ENCODE results near the gene CHD5.

Gene CHD5

DNA sequence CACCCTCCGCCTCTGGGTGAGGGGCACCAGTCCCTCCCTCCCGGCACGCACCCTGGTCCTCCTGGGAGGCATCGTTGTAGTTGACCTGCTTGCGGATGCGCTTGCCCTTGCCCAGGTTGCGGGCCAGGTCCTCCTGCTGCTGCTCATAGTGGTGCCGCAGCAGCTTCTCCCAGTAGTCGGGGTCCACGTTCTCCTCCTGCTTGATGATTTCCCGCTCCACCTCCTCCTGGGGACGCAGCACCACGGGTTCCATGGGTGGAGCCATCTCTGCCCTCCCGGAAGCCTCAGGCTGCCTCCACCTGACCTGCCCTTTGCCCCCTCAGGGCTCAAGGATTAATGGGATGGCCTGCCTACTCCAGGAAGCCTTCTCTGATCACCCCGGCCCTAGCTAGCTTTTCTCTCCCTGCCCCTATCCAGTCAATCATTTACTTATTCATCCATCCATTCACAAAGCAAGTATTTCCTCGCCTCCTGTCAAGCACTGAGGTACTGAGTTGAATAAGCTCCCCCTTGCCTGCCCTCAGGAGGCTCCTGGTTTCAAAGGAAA is 53.5 kb downstream of the CHD5 start:
- TF ChIP-seq, protein P1, sequence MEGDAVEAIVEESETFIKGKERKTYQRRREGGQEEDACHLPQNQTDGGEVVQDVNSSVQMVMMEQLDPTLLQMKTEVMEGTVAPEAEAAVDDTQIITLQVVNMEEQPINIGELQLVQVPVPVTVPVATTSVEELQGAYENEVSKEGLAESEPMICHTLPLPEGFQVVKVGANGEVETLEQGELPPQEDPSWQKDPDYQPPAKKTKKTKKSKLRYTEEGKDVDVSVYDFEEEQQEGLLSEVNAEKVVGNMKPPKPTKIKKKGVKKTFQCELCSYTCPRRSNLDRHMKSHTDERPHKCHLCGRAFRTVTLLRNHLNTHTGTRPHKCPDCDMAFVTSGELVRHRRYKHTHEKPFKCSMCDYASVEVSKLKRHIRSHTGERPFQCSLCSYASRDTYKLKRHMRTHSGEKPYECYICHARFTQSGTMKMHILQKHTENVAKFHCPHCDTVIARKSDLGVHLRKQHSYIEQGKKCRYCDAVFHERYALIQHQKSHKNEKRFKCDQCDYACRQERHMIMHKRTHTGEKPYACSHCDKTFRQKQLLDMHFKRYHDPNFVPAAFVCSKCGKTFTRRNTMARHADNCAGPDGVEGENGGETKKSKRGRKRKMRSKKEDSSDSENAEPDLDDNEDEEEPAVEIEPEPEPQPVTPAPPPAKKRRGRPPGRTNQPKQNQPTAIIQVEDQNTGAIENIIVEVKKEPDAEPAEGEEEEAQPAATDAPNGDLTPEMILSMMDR (IDR thresholded peaks at IDR 0.05) = no peak
- Histone ChIP-seq H3K36me3 (no peaks in the 10 kb centered on the region), H3K4me3 (ENCODE audit: low read depth in 1 of 2, low read length in 1 of 2) (no peak overlapping the region), H3K27me3 (peaks cover 30% of the 10 kb centered on the region), H3K27ac (no peak overlapping the region), H3K4me1 (ENCODE audit: control insufficient read depth in 1 of 2, insufficient read depth in 1 of 2, low read depth in 1 of 2, low read length in 1 of 2) (peaks cover 0 to 3% of the 10 kb centered on the region in 2 experiments), H3K9me3 (no peaks in the 10 kb centered on the region)

DNA sequence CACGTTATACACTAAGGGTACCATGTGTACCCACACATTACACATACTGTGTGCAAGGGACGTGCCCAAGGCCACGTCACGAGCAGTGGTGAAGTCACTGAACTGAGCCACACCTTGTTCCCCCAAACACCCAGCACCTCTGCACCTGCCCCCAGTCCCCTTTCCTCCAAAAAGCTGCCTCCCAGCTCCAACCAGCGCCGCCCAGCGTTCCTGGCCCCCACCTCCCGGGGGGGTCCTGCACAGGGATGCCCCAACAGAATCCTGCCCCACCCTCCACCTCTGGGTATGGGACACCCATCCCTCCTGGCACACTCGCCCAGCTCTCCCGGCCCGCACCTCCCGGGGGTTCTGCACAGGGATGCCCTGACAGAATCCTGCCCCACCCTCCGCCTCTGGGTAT is 54.1 kb downstream of the CHD5 start:
- H3K9me3 ChIP-seq = no peaks in the 10 kb centered on the region
- peaks cover 30% of the 10 kb centered on the region for H3K27me3 ChIP-seq
- H3K36me3 ChIP-seq = no peaks in the 10 kb centered on the region
- TF ChIP-seq, protein P1 (IDR thresholded peaks at IDR 0.05) = no peak
- H3K27ac ChIP-seq = no peak overlapping the region
- no peak overlapping the region for H3K4me3 ChIP-seq (ENCODE audit: low read depth in 1 of 2, low read length in 1 of 2)
- peaks cover 0 to 3% of the 10 kb centered on the region in 2 experiments for H3K4me1 ChIP-seq (ENCODE audit: control insufficient read depth in 1 of 2, insufficient read depth in 1 of 2, low read depth in 1 of 2, low read length in 1 of 2)

DNA sequence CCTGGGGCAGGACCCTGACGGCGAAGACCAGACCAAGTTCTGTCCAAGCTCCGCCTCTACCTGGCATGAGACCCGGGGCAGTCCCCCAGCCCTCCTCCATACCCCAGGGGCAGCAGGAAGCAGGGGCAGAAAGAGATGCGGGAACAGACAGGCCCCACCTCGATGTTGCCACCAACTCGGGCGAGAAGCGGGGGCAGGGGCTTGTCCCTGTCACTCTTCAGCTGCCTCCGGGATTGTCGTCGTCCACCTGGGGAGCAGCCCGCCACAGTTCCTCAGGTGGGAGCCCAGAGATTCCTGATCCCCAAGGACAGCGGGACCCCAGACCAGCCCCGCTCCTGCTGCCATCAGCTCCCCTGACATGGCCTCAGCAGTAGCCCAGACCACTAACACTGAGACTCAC is 54.8 kb downstream of the CHD5 start:
- Histone ChIP-seq H3K4me1 (ENCODE audit: control insufficient read depth in 1 of 2, insufficient read depth in 1 of 2, low read depth in 1 of 2, low read length in 1 of 2) (peaks cover 0 to 3% of the 10 kb centered on the region in 2 experiments), H3K27ac (no peak overlapping the region), H3K27me3 (peaks cover 30% of the 10 kb centered on the region), H3K36me3 (no peaks in the 10 kb centered on the region), H3K9me3 (no peaks in the 10 kb centered on the region), H3K4me3 (ENCODE audit: low read depth in 1 of 2, low read length in 1 of 2) (no peak overlapping the region)
- TF ChIP-seq, protein P1 (IDR thresholded peaks at IDR 0.05) = no peak

DNA sequence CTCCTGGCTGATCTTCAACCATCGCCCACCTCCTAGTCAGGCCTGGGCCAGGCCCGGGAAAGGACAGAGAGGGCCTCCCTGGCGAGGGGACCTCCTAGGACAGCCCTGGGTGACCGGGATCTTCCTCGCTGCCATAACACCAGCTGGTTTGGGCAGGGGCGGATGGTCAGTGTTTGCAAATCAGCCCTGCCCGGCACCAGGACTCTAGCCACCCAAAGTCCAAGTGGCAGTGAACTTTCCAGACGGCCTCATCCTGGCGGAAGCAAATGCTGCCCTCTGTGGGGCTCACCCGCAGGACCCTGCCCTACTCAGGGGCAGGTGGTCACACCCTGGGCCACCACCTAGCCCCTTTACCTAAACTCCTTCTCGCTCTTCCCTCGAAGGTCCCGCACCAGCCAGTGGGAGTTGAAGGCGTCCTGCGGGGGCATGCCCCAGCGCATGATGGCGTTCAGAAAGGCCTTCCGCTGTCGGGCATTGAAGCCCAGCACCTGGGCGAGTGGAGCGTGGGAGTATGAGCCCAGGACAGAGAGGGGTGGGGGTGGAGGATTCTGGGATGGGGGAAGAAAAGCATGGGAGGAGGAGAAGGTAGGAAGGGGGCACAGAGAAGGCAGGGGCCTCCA is 55.3 kb downstream of the CHD5 start:
- no peaks in the 10 kb centered on the region for H3K36me3 ChIP-seq
- H3K9me3 ChIP-seq = no peaks in the 10 kb centered on the region
- no peak overlapping the region for H3K4me3 ChIP-seq (ENCODE audit: low read depth in 1 of 2, low read length in 1 of 2)
- H3K27me3 ChIP-seq = peaks cover 30% of the 10 kb centered on the region
- peaks cover 0 to 3% of the 10 kb centered on the region in 2 experiments for H3K4me1 ChIP-seq (ENCODE audit: control insufficient read depth in 1 of 2, insufficient read depth in 1 of 2, low read depth in 1 of 2, low read length in 1 of 2)
- no peak overlapping the region for H3K27ac ChIP-seq
- TF ChIP-seq, protein P1 (IDR thresholded peaks at IDR 0.05) = no peak

DNA sequence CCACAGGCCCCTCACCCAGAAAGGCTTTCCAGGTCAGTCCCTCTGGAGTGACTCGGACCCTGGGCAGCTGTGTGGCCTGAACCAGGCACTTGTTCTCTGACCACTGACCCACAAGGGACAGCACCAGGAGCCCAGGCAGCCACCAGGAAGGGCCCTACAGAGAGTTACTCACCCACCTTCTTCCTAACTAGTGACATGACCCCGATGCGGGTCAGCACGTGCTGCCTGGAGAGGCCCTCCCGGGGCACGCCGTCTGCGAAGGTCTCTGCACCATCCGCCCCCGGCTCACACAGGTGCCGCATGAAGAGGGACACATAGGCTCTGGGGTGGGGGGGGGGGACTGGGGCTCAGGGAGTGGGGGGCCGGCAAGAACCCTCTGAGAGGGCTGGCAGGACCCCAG is 55.8 kb downstream of the CHD5 start:
- H3K4me3 ChIP-seq (ENCODE audit: low read depth in 1 of 2, low read length in 1 of 2) = no peak overlapping the region
- H3K4me1 ChIP-seq (ENCODE audit: control insufficient read depth in 1 of 2, insufficient read depth in 1 of 2, low read depth in 1 of 2, low read length in 1 of 2) = peaks cover 0 to 3% of the 10 kb centered on the region in 2 experiments
- H3K27ac ChIP-seq = no peak overlapping the region
- no peaks in the 10 kb centered on the region for H3K9me3 ChIP-seq
- no peaks in the 10 kb centered on the region for H3K36me3 ChIP-seq
- TF ChIP-seq, protein P1 (IDR thresholded peaks at IDR 0.05) = no peak
- H3K27me3 ChIP-seq = peaks cover 30% of the 10 kb centered on the region
